LoVo (cell line): ENCODE measurements around the gene TAS1R2.
"Not testable (repeated sequence)": the region's sequence is repeated elsewhere in the genome, so short reads cannot be mapped to it uniquely, and the experiment has no call there.

ENCODE experiments used
- DNase-seq: peaks from one replicate; pipeline ENCODE4 v3.0.0-alpha.2; 2016; ENCODE audit warnings: low spot score

The TAS1R2 gene

DNA sequence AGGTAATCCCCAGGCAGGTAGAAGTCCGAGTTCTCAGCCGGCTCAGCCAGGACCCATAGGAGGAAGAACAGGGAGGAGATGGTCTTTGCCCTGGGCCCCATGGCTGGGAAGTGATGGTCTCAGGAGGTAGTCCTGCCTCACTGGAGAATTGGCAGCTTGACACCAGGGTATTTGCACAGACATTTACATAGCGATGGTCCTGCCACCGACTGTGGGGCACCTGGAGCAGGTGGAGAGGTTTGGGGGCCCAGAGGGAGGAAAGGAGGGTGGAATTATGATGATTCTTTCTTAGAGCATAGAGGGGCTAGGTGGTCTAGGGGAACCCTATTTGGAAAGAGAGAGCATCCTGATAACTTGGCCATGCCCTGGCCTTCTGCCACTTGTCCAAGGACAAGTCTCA, at the start of gene TAS1R2:
TSS of gene TAS1R2 (minus strand) at position 101 of the 400 bp plus-strand sequence. CDS start at position 101, 0 bp downstream.
- no peak for DNase-seq

DNA sequence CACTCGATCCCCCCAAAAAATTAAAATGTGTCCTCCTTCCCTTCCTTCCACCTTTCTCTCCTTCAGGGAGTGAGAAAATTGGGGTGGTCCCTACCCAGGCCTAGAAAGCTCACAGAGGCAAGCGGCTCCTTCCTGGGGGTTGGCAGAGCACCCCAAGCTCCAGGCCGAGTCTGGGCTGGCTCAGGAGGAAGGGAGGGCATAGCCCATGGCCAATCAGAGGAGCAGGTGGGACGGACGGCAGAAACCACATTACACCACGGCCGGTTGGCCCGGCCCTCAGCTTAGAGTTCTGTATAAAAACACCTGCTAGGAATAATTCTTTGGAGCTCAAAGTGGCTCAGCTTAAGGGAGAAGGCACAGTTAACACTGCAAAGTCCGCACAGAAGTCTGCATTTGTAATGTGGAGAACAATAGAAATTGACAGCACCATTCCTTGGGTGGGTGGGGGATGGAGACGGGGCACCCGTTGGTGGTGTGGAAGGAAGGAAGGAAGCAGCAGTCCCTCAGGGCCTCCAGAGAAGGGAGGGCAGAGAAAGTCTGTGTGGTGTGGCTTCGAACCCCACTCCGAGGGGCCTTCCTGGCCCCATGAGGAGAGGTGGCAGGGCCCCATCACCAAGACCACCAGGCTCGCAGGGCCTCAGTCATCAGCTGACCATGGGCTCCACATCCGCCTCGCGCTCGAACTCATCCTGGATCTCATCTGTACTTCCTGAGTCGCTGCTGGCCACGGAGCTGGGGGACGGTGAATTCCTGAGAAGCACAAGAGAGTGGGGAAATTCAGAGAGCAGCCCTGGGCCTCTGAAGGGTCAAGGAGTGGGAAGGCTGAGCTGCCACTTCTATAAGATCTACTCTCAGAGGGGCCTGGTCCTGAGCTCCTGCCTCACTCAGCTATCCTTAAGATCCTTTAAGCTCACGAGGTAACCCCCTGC, 48.7 kb upstream of the TAS1R2 start:
- no peak for DNase-seq

GRCh38 chr1:18907021-18907916, 47.8 kb upstream of the TAS1R2 start:
- peak; percentile 62 for DNase-seq

GRCh38 chr1:18903291-18903756, 43.9 kb upstream of the TAS1R2 start:
- DNase-seq: no peak

- DNase-seq: peak; percentile 97
These were observed 43.2 kb upstream of the TAS1R2 start, which contains the start of gene ALDH4A1 for GRCh38 chr1:18902523-18903290. Gene ALDH4A1, minus strand, starts transcription at chr1:18902555. Its CDS starts 32 bp downstream, at chr1:18902523.

- no peak for DNase-seq
These were observed 42.6 kb upstream of the TAS1R2 start for GRCh38 chr1:18901952-18902522.

GRCh38 chr1:18901147-18901951, 41.9 kb upstream of the TAS1R2 start:
- DNase-seq: no peak

DNA sequence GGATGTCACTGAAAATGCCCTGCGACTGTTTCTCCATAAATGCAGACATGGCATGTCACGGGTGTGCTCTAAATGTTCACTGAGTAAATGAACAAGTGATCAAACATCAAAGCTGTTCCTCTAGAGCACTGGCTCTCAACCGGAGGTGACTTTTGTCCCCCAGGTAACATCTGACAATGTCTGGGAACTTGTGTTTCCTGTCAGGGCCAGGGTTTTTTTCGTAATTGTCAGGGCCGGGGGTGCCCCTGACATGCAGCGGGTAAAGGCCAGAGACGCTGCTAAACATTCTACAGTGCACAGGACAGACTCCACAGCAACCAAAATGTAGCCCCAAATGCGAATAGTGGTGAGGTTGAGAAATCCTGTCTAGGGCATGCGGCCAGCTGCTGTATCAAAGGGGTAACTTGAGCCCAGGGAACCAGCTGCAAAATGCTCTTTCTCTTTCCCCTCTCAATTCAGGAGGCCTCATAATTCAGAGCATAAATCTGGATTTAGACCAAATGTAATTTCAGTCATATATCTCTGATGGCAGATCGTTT, 40.9 kb upstream of the TAS1R2 start:
- DNase-seq: no peak

DNA sequence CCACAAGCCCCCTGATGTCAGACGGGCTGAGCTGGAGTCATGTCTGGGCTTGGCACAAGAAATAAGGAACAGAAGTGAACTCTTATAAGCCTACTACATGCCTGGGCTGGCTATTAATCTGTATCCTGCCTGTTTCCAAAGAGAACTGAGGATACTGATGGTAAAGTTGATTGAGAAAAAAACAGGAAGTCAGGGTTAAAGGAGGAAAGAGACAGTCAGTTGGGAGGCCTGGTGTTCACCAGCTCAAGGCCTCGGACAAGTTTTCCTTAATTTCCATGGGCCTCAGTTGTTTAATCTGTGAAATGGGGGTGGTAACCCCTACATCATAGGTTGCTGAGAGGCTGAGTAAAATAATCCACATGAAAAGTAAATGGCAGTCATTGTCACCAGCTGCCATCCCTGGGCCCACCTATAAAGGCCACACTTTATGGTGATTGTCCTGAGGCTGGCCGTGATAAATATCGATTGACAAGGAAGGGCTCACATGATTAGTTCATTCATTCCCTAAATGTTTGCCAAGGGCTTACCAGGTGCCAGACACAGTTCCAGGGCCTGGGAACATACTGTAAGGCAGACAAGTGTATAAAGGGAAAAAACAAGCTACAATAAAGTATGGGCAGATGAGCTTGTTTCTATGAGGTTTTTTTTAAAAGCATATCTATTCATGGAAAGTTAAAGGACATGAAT, 40.0 kb upstream of the TAS1R2 start:
- DNase-seq: no peak

DNA sequence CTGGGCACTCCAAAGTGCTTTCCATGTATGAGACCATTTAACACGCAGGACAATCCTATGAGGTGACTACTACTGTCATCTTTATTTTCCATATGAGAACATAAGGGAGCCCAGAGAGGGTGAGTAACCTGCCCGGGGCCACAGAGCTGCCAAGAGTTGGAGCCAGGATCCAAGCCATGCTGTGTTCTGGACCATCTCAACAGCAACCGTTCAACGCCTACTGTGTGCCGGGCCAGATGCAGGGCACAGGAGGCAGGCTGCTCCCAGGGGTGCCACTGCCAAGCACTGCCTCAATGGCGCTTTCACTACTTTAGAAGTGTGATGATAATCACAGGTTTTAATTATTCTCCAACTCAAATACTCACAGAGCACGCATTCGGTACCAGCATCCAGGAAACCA, 39.1 kb upstream of the TAS1R2 start:
- DNase-seq: no peak

DNA sequence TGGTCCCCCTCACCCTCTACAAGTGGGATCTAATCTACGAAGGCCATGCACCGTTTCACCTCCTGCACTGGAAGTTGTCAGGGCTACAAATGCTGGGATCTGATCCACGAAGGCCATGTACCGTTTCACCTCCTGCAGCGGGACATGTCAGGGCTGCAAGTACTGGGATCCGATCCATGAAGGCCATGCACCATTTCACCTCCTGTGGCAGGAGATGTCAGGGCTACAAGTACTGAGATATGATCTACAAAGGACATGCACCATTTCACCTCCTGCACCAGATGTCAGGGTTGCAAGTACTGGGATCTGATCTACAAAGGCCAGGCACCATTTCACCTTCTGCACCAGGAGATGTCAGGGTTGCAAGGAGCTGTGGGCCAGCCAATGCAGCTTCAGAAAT, 35.9 kb upstream of the TAS1R2 start:
- DNase-seq: no peak

GRCh38 chr1:18893120-18893519, 33.7 kb upstream of the TAS1R2 start:
- no peak for DNase-seq

GRCh38 chr1:18891858-18892257, 32.4 kb upstream of the TAS1R2 start:
- DNase-seq: not testable (repeated sequence)

DNA sequence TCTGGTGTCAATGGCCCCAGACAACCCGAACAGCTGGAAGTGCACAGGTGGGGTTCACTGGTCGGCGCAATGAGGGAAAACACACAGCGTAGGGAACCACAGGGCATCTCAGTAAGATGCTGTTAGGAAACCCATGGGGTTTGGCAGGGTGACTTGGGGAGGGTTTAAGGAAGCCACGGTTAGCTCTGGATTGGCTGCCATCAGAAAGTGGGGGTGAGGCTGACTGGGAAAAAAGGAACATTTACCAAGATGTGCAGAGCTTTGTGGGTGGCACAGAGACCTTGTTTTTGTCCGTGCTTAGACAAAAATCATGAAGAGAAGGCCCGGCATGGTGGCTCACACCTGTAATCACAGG, 31.9 kb upstream of the TAS1R2 start:
- DNase-seq: no peak

DNA sequence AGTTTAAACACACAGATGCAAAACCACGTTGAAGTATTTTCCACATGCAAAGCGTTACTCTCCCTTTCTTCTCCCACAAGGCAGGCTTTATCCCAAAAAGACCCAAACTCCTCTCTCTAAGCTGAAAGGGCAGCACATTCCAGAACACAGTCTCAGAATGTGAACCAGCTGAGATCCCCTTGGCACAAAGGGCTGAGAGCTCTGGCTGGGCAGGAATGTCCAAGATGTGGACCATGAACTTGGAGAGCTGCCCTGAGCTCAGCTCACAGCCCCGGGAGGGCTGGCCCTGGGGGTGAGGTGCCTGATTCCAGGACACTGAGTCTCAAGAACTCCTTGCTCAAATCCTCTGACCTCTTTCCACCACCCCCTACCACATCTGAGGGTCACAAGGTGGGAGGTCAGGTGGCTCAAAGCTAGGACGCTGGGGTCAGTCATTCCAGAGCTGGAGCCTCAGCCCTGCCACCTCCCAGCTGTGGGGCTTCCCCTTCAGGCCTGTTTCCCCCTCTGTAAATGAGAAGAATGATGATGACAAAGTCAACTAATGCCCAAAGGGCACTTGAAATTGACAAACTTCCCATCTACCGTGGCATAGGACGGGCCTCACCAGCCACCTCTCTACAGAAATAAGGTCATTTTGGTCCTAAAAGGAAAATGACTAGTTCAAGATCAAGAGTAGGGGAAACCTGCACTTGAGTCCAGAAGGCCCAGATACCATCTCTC, 31.4 kb upstream of the TAS1R2 start:
- no peak for DNase-seq

- DNase-seq: no peak
These were observed 26.5 kb upstream of the TAS1R2 start for GRCh38 chr1:18886003-18886335.

DNA sequence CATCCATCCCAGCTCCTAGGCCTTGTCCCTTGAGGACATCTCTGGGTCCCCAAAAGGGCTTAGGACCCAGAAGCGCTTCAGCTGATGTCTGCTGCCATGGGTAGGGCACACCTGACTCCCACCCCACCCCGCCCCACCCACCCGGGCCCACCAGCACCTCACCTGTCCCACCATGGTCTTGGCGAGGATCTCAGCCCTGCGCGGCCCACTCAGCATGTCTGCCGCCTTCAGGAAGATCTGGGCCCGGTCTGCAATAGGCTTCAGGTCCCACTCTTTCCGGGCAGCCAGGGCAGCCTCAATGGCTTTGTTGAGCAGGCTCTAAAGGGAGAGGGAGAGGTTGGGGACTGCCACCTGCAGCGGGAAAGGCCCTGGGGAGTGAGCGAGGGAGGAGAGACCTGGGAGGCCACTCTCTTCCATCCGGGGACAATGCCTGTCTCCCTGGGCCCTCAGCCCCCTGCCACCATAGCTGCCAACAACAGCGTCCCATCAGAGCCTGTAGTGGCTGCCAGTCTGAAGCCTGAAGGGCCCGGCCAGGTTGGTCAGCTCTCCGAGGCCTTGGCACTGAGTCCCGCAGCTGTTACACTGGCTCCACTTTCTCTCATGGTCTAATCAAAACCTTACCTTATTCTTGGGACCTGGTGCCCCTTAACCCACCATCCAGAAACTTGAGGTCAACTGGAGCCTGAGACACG, 26.0 kb upstream of the TAS1R2 start:
- DNase-seq: no peak

- no peak for DNase-seq
These were observed 25.3 kb upstream of the TAS1R2 start for GRCh38 chr1:18884727-18885126.

DNA sequence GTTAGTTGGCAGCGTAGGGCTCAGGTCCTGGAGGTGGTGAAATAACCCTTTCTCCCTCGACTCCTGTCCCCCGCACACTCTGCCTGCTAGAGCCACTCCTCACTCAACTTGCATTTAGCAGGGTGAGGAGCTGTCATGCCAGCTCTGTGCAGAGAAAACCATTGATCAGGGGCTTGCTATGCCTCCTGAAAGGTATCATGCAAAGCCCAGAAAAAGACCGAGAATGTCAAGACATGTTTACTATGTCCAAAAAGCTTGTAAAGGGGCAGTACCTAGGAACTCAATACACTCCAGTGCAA, 24.9 kb upstream of the TAS1R2 start:
- no peak for DNase-seq
